Fibroblast of skin of left quadriceps (primary cell): ENCODE results near the gene AK1.

Source experiments
- DNase-seq, 2 experiments: peaks; one replicate each; pipeline ENCODE4 v3.0.0-alpha.2; 2013; ENCODE audit warnings: low read depth in 2 of 2

The AK1 gene, protein sequence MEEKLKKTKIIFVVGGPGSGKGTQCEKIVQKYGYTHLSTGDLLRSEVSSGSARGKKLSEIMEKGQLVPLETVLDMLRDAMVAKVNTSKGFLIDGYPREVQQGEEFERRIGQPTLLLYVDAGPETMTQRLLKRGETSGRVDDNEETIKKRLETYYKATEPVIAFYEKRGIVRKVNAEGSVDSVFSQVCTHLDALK

DNA sequence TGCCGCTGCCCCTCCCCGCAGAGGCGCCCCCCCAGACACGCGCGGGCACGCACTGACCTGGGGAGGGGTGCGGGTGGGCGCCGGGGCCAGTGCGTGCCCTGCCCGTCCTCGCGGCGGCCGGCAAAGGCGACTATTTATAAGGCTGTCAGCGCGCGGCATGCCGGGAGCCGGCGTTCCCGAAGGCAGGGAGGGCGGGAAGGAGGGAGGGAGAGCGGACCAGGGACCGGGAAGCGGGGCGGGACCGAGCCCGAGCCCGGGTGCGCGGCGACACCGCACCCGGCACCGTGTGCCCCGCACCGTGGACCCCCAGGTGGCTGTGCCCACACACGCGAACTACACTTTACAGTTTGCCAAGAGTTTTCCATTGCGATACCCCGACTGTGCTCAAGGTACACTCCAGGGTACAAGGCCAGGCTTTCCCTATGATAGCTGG, at the start of gene AK1:
TSS of gene AK1 (minus strand) at position 110 of the 433 bp plus-strand sequence. CDS start 3,058 bp downstream, outside the sequence.
- DNase-seq: peak in 1 of 2 experiments; percentile 15

DNA sequence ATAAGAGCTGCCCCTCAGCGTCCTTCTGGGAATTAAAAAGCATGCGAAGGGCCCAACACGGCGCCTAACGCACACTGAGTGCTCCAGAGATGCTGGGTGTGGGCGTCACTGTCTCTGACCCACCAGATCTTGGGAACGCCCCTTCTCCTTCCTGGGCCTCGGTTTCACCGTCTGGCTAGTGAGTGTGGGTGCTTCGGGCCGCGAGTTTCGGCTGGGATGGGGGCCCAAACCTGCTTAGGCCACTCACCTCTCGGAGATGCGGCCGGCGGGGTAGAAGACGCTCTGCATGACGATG, 49.4 kb upstream of the AK1 start:
- no peak for DNase-seq

DNA sequence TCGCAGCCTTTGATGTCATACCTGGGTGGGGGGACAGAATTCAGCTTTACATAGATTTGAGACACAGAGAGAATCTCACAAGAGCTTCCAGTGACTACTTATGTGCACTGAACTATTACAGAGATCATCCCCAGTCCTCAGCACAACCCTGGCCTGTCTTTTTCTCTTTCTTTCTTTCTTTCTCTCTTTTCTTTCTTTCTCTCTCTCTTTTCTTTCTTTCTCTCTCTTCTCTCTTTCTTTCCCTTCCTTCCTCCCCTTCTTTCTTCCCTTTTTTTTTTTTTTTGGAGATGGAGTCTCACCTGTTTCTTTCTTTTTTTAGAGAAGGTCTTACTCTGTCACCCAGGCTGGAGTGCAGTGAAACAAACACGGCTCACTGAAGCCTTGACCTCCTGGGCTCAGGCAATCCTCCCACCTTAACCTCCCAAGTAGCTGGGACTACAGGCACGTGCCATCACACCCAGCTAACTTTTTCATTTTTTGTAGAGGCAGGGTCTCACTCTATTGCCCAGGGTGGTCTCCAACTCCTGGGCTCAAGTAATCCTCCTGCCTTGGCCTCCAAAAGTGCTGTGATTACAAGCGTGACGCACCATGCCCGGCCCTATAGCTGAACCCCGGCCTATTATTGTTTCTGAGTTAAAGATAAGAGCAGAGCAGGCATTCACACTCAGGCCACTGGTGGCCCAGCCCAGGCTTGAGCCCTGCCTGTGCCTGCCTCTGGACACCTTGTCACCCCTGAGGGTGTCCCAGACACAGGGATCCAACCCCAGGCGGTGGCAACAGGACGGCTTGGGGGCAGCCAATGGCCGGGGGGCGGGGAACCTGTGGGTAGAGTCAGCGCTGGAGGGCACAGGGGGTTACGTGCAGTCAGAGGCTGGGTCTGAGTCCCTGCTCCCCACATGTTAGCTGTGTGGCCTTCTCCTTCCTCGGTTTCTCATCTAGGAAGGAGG, 48.8 kb upstream of the AK1 start:
- no peak for DNase-seq

DNA sequence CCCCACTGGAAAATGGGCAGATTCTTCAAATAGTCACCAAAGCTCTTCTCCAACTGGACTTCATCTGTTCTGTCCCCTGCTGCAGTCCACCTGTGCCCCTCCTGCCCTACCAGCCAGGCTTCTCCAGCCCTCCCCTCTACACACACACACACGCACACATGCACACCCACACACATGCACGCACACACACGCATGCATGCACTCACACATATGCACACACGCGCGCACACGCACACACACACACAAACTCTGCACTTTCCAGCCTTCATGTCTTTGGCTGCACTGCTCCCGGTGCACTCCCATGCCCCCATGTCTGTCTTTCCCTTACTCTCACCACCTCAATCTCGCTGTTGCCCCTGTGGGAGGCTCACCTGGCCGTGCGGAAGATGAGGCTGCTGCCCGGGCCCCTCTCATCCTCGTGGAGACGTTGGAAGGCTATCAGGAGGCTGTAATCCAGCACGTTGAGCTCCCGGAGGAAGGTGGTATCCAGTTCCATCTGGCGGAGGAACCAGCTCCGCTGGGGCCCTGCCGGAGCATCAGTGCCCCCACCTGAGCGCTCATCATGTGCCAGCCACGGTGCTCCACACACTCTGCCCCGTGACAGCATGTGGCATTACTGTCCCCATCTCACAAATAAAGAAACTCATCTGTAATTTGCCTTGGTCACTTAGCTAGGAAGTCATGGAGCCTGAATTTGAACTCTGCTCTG, 47.4 kb upstream of the AK1 start:
- no peak for DNase-seq

DNA sequence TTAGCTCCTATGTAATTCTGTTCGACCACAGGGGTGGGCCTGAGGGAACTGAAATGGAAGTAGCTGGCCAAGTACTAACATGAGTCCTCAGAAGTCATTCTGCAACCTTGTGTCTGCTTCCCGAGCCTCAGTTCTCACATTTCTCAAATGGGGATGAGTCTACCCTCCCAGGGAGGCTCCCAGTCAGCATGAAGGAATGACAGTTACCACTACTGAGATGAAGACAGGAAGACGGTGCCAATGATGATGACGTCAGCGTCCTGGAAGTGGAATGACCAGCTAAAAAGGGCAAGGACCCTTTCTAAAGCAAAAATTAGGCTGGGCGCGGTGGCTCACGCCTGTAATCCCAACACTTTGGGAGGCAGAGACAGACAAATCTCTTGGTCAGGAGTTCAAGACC, 46.3 kb upstream of the AK1 start:
- DNase-seq: peak; percentile 73 to 74

DNA sequence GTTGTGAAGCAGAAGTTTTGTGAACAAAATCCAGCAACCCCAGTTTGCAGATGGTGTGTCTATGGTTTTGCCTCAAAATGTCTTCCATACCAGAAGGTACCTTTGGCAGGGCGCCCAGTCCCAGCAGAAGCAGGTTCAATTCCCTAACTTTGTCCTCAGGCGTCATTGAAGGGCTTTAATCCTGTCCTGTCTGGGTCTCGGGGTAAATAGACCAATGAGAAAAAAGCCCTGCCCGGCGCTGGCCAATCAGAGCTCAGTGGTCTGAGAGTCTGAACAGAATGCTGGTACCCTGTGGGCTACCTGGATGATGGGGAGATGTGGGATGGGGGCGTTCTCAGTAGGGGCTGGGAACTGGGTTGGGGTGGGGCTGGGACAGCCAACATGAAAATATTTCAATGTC, 45.6 kb upstream of the AK1 start:
- no peak for DNase-seq

DNA sequence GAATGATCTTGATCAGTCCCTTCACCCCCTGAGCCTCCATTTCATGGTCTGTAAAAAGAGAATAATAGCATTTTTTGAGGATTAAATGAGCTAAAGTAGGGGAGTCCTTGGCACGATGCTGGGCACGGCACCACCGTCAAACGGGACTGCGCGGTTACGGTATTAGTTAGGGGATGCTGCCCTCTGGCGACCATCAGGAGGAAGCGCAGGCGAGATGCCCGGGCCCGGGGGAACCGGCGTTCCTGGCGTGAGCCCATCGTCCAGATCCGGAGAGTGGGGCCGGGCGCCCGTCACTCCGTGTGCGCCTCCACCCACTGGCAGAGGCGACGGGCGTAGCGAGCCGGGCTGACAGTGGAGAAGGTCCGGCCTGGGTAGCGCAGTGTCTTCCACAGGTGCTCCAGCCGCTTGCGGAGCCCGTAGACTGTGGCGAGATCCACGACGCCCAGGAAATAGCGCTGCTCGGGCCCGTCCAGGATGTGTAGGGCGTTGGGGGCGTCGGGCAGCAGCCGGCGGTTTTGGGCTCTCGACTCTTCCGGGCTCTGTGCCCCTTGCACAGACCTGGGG, 44.2 kb upstream of the AK1 start:
- no peak for DNase-seq

DNA sequence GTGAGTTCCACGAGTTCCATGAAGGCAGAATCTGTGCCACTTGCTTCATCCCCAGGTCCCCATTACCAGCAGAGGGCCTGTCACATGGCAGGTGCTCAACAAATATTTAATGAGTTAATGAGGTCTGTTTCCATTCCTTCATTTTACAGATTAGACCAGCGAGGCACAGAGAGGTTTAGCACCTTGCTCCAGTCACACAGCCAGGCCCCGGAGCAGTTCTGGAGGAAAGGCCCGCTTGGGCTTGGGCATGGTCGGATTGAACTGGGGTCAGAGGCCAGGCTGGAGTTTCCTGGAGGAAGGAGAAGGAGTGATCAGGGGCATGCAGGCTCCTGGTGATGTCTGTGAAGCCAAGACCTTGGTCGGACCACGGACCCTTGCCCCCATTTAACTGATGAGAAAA, 43.3 kb upstream of the AK1 start:
- no peak for DNase-seq

DNA sequence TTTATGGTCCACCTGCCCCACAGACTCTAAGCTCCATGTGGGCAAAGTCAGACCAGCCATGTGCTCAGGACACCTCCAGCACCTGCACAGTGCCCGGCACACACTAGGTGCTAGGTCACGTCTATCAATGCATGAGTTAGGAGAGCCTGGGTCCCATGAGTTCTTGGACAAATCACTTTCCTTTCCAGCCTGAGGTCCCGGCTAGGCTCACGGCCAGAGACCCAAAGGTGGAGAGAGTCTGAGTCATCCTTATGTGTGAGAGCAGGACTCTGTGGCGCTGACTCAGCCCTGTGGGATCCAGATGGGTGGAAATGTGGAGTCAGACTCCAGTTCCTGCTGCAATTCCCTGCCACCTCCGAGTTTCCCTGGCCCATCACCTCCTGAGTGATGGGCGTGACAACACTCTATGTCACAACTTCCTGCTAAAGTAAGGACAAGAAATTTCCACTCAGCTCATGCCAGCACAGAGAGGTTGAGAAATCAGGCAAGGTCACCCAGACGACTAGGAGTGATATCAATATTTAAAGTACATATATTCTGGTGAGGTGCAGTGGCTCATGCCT, 41.9 kb upstream of the AK1 start:
- peak; percentile 92 for DNase-seq

DNA sequence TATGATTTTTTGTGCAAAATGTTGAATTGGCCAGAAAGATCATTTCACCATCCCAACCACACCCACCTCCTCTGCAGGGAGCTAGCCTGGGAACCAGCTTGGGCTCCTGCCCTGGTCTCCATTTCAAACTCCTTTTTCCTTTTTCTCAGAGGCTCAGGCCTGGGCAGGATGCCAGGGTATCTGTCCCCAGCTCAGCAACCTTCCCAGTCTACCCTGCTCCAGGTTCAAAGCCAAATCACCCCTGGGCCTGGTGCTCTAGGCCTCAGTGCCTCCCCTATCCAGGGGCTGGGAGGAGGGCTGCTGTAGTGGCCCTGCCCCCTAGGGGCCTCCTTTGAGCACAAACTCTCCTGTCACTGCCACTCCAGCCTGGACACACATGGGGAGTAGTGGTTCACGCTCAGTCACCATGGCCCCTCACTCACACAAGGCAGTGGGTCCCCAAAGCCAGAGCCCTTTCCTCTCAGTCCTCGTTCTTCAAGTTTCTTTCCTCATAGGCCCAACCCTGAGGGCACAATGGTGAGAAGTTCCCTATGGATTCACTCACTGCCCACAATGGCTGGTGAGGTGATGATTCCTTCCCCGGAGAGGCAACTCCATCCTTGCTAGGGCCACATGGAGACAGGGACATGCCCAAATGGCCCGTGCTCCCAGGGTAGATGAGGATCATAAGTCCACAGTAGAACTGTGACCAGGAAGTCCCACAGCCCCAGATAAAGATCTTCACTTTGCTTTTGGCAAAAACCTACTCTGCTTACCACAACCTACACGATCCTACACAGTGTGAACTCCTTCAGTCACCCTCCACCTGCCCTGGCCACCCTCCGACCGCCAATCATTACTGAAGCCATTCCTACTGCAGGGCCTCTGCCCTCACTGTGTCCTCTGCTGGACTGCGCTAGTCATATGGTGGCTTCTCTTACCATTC, 41.0 kb upstream of the AK1 start:
- DNase-seq: no peak

DNA sequence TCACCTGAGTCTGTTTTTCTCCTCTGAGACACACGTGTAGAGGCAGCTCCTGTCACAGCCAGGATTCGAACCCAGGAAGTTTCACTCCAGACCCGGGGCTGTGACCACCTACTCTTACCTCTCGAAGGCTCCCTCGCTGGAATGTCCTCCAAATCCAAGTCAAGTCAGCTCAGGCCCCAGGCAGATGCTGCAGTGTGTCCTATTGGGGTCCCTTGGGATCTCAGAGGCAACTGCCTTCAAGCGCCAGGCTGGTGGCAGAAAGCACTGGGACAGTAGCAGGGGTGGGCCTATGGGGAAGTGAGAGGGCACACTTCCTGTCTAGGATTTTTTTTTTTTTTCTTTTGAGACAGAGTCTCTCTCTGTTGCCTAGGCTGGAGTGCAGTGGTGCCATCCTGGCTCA, 40.1 kb upstream of the AK1 start:
- DNase-seq: no peak

DNA sequence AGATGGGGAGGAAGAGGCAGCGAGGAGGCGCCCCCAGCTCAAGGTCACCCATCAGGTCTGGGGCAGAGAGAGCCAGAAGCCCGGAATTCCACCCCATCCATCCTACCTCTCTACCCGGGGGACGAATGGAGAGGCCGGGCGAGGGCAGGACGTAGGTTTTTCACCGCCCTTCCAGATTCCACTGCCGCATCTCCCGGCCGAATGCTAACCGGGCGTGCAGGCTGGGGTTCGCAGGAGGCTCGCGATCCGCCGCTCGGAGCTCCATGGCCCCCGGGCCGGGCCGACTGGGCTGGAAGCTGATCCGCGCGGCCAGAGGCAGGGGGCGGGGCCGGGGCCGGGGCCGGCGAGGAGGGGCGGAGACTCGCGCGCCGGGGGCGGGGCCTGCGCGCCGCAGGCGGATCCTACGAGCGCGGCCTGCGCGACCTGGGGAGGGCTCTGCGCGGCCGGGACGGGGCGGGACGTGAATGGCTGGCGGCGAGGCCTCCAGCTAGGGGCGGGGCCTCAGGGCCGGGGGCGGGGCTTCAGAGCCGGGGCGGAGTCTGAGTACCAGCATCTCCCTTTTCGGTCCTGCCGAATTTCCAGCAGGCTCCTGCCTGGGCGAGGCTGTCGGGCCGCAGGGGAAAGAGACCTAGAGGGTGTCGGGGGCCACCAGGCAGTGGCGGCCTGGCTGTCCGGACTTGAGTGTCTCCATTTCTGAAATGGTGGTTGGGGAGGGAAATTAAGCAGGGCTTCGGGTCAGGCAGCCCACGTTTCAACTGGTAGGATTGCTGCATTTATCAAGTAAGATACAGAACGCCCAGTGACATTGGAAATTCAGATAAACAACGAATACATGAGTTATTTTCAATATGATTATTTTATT, 39.5 kb upstream of the AK1 start, which contains the start of gene ST6GALNAC4:
TSS of gene ST6GALNAC4 (minus strand) at position 322 of the 862 bp plus-strand sequence. CDS start 622 bp downstream, outside the sequence.
- DNase-seq: peak; percentile 79 to 80

DNA sequence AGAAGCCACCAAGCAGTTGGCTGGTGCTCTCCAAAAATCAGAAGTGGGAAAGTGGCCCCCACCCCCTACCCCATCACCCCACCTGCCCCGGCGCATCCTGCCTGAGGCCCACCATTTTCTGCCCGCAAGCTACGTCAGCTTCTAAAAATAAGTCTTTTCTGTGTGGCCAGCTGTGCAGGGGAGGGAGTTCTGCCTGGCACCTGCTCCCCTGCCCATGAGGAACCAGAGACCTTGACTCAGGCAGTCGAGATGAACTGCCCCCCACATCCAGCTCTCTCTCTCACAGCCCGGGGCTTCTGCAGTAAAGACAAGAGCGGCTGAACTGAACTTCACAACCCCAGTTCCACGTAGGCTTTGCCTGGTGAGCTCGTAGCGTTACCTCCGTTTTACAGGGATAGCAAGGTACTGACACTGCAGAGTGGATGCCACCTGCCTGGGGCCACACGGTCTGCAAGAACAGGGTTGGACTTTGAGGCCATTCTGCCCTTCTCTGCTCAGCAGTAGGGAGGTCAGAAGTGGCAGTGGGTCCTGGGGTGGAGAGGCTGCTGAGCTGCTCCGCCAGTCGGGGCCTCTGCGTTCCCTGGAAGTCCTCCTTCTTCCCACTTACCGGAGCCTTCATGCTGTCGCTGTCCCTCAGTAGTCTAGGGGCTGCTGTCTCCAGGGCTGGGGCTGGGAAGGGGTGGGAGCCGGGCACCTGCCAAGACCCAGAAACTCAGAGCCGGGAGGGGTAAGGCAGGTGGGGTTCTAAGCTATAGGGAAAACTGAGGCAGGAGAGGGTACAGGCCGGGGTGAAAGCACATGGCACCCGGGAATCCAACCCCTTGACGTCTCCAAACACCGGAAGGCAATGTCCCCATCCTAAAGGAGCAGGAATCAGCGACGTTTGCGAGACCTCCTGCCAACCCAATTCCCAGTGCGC, 38.6 kb upstream of the AK1 start:
- no peak for DNase-seq

DNA sequence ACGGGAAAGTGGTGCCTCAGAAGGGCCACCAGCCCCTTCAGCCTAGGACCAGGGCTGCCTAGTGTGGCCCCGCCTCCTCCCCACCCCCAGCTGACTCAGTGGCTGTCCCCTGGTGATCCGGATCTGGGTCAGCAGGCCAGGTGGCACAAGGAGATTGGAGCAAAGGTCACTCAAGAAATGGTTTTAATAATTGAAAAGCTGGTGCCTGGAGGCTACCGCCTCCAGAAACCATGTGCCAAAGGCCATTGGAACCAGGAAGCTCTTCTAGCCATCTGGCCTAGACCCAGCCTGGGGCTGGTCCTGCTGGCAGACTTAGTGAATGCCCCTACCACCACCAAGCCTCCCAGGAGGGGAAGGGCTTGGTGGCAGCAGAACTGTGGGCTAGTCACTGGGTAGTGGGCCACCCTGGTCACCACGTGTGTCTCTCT, 37.9 kb upstream of the AK1 start:
- DNase-seq: no peak

DNA sequence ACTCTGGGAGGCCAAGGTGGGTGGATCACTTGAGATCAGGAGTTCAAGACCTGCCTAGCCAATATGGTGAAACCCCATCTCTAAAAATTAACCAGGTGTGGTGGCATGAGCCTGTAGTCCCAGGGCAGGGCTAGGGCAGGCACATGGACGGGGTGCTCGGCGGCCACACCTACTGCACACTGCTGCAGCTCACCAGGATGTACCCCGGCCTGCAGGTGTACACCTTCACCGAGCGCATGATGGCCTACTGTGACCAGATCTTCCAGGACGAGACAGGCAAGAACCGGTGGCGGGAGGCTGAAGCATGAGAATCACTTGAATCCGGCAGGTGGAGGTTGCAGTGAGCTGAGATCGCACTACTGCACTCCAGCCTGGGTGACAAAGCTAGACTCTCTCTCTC, 36.2 kb upstream of the AK1 start:
- no peak for DNase-seq

DNA sequence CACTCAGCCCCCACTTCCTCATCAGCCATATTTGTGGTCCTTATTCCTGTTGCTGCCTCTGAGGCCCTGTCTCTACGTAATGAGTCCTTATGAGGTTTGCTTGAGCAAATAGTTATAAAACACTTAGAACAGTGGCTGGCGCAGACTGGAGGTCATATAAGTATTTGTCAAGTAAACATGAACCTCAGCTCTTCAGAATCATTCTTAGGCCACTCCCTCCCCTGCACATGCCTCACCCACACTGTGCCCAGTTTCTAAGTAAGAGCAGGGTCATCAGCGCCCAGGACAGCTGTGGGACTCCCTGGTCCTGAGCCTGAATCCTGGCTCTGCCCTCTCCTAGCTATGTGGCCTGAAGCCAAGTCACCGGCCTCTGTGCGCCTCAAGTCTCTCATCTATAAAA, 35.4 kb upstream of the AK1 start:
- no peak for DNase-seq

DNA sequence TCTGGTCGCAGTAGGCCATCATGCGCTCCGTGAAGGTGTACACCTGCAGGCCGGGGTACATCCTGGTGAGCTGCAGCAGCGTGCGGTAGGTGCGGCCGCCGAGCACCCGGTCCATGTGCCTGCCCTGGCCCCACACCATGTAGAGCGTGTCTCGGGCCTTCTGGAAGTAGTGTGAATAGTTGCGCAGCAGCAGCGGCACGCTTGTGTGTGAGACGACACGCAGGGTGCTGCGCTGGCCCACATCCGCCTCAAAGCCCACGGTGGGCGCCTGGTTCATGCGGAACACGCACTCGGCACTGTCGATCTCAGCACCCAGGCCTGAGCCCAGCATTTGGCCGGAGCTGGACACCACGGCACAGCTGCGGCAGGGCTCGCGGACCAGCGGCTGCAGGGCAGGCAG, 34.8 kb upstream of the AK1 start:
- no peak for DNase-seq

DNA sequence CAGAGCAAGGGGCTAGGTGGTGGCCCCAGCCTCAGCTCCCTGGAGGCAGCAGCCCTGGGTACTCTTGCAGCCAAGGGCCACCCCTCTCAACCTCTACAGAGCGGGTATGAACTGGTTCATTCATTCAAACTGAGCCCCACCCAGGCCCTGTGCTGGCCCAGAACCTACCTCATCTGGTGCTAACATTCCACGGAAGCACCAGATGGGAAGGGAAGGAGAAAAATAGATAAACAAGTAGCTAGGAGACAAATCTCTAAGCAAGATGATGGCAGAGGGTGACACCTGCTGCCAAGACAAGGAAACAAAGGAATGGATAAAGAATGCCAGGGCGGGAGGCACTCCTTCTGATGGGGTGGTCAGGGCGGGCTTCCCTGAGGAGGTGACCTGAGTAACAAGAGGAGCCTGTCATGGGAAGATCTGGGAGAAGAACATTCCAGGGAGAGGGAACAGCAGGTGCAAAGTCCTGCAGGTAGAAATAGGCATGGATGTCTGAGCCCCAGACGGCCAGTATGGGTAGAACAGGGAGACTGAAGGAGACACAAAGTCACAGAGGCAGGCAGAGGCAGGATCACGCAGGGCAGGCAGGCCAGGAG, 33.2 kb upstream of the AK1 start:
- no peak for DNase-seq
